Spleen (tissue), 11 donors: Measurements from ENCODE around the gene RNF141. TPM values are rescaled to one million over a fixed set of nuclear protein-coding genes. Genes with fewer than 3 reads are reported as not detected.

ENCODE experiments used
- DNase-seq: peaks from one replicate; pipeline ENCODE4 v3.0.0-alpha.2; 2020
- H3K27ac ChIP-seq, 8 donors: fragments of 200-600 bp; sonication (generic) in 7 of 8; 1 replicate in 4 of 8; 2 replicates in 4 of 8; pipeline versions ENCODE4 v1.5.0 to v1.8.0; 2016 to 2021; ENCODE audit warnings: inconsistent platforms in 4 of 8, mild to moderate bottlenecking in 4 of 8, moderate library complexity in 1 of 8
- H3K27me3 ChIP-seq, 7 donors: fragments of 200-600 bp; sonication (generic) in 6 of 7; replicated peaks in 1 of 7; 1 replicate in 4 of 7; 2 replicates in 3 of 7; pipeline versions ENCODE4 v1.5.0 to v1.8.0; 2016 to 2021; ENCODE audit warnings: inconsistent platforms in 3 of 7, mild to moderate bottlenecking in 1 of 7
- H3K36me3 ChIP-seq, 6 donors: fragments of 200-600 bp; sonication (generic) in 5 of 6; 1 replicate in 4 of 6; 2 replicates in 2 of 6; pipeline versions ENCODE4 v1.5.0 to v1.8.0; 2016 to 2021; ENCODE audit warnings: inconsistent platforms in 2 of 6
- H3K4me1 ChIP-seq, 6 donors: fragments of 200-600 bp; sonication (generic) in 5 of 6; 1 replicate in 3 of 6; 2 replicates in 3 of 6; pipeline versions ENCODE4 v1.5.0 to v1.8.0; 2016 to 2021; ENCODE audit warnings: inconsistent platforms in 3 of 6
- H3K4me3 ChIP-seq, 8 donors: fragments of 200-600 bp; sonication (generic) in 7 of 8; 1 replicate in 4 of 8; 2 replicates in 4 of 8; pipeline versions ENCODE4 v1.5.0 to v1.8.0; 2016 to 2021; ENCODE audit warnings: inconsistent platforms in 4 of 8, mild to moderate bottlenecking in 4 of 8, moderate library complexity in 2 of 8
- H3K9me3 ChIP-seq, 8 donors: fragments of 200-600 bp; sonication (generic) in 7 of 8; 1 replicate in 4 of 8; 2 replicates in 4 of 8; pipeline versions ENCODE4 v1.5.0 to v1.8.0; 2016 to 2021; ENCODE audit warnings: inconsistent platforms in 4 of 8
- CTCF ChIP-seq, 11 experiments: fragments of 200-600 bp in 7 of 11; fragments of 450-650 bp in 4 of 11; sonication (generic) in 4 of 11; IDR thresholded peaks in 8 of 11; conservative IDR thresholded peaks in 3 of 11; 1 replicate in 7 of 11; 2 replicates in 4 of 11; pipeline versions ENCODE4 v1.4.0 to v1.8.0; 2016 to 2021; ENCODE audit warnings: antibody characterized with exemption in 11 of 11, inconsistent platforms in 4 of 11, mild to moderate bottlenecking in 1 of 11
- POLR2A ChIP-seq, 3 donors: fragments of 450-650 bp; IDR thresholded peaks; one replicate each; pipeline ENCODE4 v1.5.1; 2017; ENCODE audit warnings: antibody characterized with exemption in 3 of 3, mild to moderate bottlenecking in 1 of 3
- POLR2AphosphoS5 ChIP-seq, 3 donors: sonication (generic); formaldehyde crosslinking; IDR thresholded peaks; one replicate each; pipeline ENCODE4 v1.5.1; 2017; ENCODE audit warnings: antibody characterized with exemption in 3 of 3
- WGBS, 5 donors: extraction: QIAGEN DNeasy Blood & Tissue Kit in 3 of 5; methylation state at CpG; one replicate each; pipeline versions ENCODE4 v1.1.5 to v1.1.7; 2013 to 2018; 5-methylcytosine and 5-hydroxymethylcytosine counted together
- intact Hi-C: fragments of 100-400 bp; cut with DNase I; formaldehyde crosslinking; loops from one replicate; pipeline ENCODE4 v1.15.0; 2023; ENCODE audit warnings: low total_unique reads
- polyA plus RNA-seq, 3 donors: library from polyadenylated mRNA; stranded (reverse); fragments of 200-250 nt; gene quantifications; one replicate each; pipeline ENCODE4 v1.2.1, GENCODE V29; 2013
- total RNA-seq, 7 donors: library from RNA; depleted of rRNA in 3 of 7; stranded (reverse); fragments of >200 nt in 3 of 7; fragmentation: NEBNext Ultra II Directional in 4 of 7; extraction: Animal tissue kit (Norgen Biotek cat#: 25700) in 4 of 7; gene quantifications; one replicate each; pipeline versions ENCODE4 v1.1.0 to v1.2.1, GENCODE V29; 2016 to 2021
- donor health status: healthy with polysubstance abuse.
- donor health status: DM: no; HTN: no; CAD: no; lungs with moderate emphysema.
- donor health status: DM: no; HTN: no; CAD: no.
- donor health status: Bipolar disorder and iron deficiency.
- donor health status: healthy.
- donor health status: DM: no; HTN: no; CAD: no.
- donor health status: DM: yes; HTN: yes; CAD: no.

Gene RNF141
- total and polyA plus RNA-seq, 10 donors: 13.3 to 86.2 (median 48.8) TPM

DNA sequence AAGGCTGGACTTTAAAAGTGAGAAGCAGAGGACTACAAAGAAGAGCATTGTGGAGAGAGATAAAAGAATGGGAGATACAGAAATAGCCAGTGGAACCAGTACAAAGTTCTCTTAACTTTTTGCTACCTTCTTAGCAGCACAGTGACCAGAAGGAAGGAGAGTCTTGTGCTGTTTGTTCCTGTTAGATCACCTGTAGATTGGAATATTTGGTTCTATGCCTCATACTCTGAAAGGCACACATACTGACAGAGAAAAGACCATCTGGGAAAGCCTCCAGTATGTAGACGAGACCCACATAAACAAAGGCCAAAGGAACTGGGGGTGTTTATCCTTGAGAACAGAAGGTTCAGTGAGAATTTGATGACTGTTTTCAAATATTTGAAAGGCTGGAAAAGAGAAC is 18.7 kb downstream of the RNF141 start:
- 75 to 94% (median 89%) methylated on average over 1 of the region's 1 CpG for WGBS, 5 donors
- no peaks in the 10 kb centered on the region for H3K9me3 ChIP-seq
- no peak overlapping the region for H3K27ac ChIP-seq

DNA sequence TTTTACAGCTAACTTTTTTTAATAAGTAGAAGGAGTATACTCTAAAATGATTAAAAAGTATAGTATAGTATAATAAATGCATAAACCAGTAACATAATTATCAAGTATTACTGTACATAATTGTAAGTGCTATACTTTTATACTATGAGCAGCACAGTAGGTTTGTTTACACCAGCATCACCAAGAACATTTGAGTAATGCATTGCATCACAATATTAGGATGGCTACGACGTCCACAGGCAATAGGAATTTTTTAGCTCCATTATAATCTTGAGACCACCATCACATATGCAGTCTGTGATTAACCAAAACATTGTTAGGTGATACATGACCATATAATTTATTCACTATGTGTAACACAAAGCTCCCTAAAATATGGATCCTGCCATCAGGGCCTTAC is 20.4 kb downstream of the RNF141 start:
- no peak for TF ChIP-seq POLR2A (IDR thresholded peaks at IDR 0.05)
- no peak for TF ChIP-seq CTCF (IDR thresholded peaks at IDR 0.05 in 8 of 11, conservative IDR thresholded peaks at IDR 0.05 in 3 of 11)
- TF ChIP-seq POLR2AphosphoS5 (IDR thresholded peaks at IDR 0.05): no peak
- intact Hi-C loops: no loop called here
- H3K36me3 ChIP-seq: peaks cover 5 to 86% (median 61%) of the 10 kb centered on the region in 6 donors
- H3K27me3 ChIP-seq: no peaks in the 10 kb centered on the region
- no peaks in the 10 kb centered on the region for H3K4me1 ChIP-seq
- DNase-seq: no peak
- no peak overlapping the region for H3K4me3 ChIP-seq
- WGBS, 5 donors: 83 to 97% (median 88%) methylated on average over 2 of the region's 2 CpGs
- no peaks in the 10 kb centered on the region for H3K9me3 ChIP-seq
- H3K27ac ChIP-seq: no peak overlapping the region

More for the DNA sequence above, 18.7 kb downstream of the RNF141 start:
- H3K27me3 ChIP-seq: no peaks in the 10 kb centered on the region
- no peak for DNase-seq
- intact Hi-C loops: no loop called here
- no peaks in the 10 kb centered on the region for H3K4me1 ChIP-seq
- TF ChIP-seq POLR2AphosphoS5 (IDR thresholded peaks at IDR 0.05) (no peak), CTCF (IDR thresholded peaks at IDR 0.05 in 8 of 11, conservative IDR thresholded peaks at IDR 0.05 in 3 of 11) (no peak), POLR2A (IDR thresholded peaks at IDR 0.05) (no peak)
- H3K4me3 ChIP-seq: no peak overlapping the region
- H3K36me3 ChIP-seq: peaks cover 5 to 91% (median 71%) of the 10 kb centered on the region in 6 donors

DNA sequence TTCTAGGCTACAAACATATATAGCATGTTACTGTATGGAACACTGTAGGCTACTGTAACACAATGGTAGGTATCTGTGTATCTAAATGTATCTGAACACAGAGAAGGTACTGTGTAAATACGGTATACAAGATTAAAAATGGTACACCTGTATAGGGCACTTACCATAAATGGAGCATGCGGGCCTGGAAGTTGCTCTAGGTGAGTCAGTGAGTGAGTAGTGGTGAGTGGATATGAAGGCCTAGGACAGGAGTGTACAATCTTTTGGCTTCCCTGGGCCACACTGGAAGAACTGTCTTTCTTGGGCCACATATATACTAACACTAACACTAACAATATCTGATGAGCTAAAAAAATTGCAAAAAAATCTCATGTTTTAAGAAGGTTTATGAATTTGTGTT is 21.4 kb downstream of the RNF141 start:
- intact Hi-C loops: loop anchor here (10.0 kb wide), 1 partner anchor 135 kb away; no protein-coding TSS in a partner anchor
- H3K27me3 ChIP-seq: no peaks in the 10 kb centered on the region
- peaks cover 4 to 86% (median 59%) of the 10 kb centered on the region in 6 donors for H3K36me3 ChIP-seq
- no peak for TF ChIP-seq POLR2AphosphoS5 (IDR thresholded peaks at IDR 0.05)
- no peak for TF ChIP-seq CTCF (IDR thresholded peaks at IDR 0.05 in 8 of 11, conservative IDR thresholded peaks at IDR 0.05 in 3 of 11)
- TF ChIP-seq POLR2A (IDR thresholded peaks at IDR 0.05): no peak
- peaks cover 0 to 7% (median 0%) of the 10 kb centered on the region in 6 donors for H3K4me1 ChIP-seq
- WGBS, 5 donors: 94 to 97% (median 95%) methylated on average over 2 of the region's 2 CpGs
- no peak overlapping the region for H3K27ac ChIP-seq
- DNase-seq: no peak
- no peak overlapping the region for H3K4me3 ChIP-seq
- H3K9me3 ChIP-seq: no peaks in the 10 kb centered on the region

DNA sequence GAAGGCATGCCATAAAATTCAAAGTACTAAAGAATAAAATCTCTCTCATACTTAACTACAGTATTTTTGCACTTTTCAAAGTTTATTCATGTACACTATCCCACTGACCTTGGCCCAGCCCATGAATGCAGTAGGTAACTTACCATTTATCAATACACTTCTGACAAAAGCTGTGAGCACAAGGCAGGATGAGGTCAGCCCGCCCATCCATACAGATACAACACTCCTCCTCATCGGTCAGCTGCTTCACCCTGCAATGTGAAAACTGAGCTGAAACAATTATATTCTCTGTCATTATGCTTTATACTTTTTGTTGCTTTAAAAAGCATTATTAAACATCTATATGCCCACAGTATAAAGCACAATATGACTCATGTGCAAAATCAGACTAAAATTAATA is 22.1 kb downstream of the RNF141 start:
- no peak overlapping the region for H3K4me3 ChIP-seq
- H3K9me3 ChIP-seq: no peaks in the 10 kb centered on the region
- peaks cover 0 to 86% (median 52%) of the 10 kb centered on the region in 6 donors for H3K36me3 ChIP-seq
- no peaks in the 10 kb centered on the region for H3K27me3 ChIP-seq
- DNase-seq: no peak
- intact Hi-C loops: loop anchor here (10.0 kb wide), 1 partner anchor 136 kb away; no protein-coding TSS in a partner anchor
- peaks cover 0 to 15% (median 0%) of the 10 kb centered on the region in 6 donors for H3K4me1 ChIP-seq
- H3K27ac ChIP-seq: no peak overlapping the region
- TF ChIP-seq CTCF (IDR thresholded peaks at IDR 0.05 in 8 of 11, conservative IDR thresholded peaks at IDR 0.05 in 3 of 11) (no peak), POLR2A (IDR thresholded peaks at IDR 0.05) (no peak), POLR2AphosphoS5 (IDR thresholded peaks at IDR 0.05) (no peak)
- 91 to 95% (median 92%) methylated on average over 2 of the region's 2 CpGs for WGBS, 5 donors
